GM21786 (cell line): Measurements from ENCODE around the gene TBXT.
A peak's percentile ranks its signal among the peaks of the same experiment; 100 is the strongest.
"Not testable (repeated sequence)": the region's sequence is repeated elsewhere in the genome, so short reads cannot be mapped to it uniquely, and the experiment has no call there.

Experiments used
- ATAC-seq: cut with Tn5 transposase; IDR thresholded peaks from one replicate; pipeline ENCODE4 v1.9.1; 2021; ENCODE audit not compliant: unreplicated experiment

The TBXT gene, protein sequence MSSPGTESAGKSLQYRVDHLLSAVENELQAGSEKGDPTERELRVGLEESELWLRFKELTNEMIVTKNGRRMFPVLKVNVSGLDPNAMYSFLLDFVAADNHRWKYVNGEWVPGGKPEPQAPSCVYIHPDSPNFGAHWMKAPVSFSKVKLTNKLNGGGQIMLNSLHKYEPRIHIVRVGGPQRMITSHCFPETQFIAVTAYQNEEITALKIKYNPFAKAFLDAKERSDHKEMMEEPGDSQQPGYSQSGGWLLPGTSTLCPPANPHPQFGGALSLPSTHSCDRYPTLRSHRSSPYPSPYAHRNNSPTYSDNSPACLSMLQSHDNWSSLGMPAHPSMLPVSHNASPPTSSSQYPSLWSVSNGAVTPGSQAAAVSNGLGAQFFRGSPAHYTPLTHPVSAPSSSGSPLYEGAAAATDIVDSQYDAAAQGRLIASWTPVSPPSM

DNA sequence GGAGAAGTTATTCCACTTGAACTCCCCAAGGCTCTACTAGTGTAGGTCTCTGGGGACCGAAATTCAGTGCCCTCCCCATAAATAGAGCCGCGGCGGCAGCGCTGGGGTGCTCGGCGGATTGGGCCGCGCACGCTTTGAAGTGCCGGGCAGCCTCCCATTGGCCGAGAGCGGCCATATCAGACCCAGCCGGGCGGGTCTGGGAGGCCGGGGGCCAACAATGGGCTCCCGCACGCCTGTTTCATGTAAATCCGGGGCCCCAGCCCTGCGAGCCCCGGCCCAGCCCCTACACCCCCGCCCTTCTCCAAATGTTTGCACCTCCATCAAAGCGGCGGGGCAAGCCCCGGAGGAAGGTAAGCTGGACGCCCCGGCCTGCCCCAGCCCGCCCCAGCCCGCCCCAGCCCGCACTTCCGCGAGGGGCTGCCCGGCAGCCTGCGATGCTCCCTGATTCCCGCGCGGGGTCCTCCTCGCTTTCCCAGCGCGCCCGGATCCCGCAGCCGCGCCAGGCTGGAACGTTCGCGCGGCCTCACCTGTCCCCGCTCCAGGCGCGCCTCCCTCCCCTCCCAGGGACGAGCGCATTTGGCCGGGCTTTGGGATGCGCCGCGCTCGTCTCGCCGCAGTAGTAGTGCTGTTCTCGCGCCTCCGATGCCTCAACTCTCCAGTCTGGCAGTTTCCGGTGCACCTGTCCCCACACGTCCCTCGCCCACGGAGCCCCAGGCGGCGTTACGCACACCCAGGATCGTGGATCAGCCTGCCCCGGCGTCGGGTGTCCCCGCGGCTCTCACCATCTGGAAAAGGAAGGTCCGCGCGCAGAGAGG lies at the start of gene TBXT:
TBXT (minus strand) TSS at position 51 of the 815 bp plus-strand sequence. CDS start 260 bp downstream, outside the sequence.
- ATAC-seq: peak; percentile 67

DNA sequence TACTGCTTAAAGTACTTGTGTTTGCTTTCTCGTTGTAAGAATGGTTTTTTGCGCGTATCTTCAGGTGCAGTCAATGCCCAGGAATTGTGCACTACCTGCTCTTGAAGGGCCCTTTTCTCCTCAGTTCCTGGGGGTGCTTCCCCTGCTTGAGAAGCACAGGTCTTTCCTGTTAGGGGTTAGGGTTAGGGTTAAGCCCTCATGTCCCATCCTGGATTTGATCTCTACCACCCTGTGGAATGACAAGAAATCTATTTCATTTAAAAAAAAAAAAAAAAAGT lies 39.6 kb upstream of the TBXT start:
- no peak for ATAC-seq

DNA sequence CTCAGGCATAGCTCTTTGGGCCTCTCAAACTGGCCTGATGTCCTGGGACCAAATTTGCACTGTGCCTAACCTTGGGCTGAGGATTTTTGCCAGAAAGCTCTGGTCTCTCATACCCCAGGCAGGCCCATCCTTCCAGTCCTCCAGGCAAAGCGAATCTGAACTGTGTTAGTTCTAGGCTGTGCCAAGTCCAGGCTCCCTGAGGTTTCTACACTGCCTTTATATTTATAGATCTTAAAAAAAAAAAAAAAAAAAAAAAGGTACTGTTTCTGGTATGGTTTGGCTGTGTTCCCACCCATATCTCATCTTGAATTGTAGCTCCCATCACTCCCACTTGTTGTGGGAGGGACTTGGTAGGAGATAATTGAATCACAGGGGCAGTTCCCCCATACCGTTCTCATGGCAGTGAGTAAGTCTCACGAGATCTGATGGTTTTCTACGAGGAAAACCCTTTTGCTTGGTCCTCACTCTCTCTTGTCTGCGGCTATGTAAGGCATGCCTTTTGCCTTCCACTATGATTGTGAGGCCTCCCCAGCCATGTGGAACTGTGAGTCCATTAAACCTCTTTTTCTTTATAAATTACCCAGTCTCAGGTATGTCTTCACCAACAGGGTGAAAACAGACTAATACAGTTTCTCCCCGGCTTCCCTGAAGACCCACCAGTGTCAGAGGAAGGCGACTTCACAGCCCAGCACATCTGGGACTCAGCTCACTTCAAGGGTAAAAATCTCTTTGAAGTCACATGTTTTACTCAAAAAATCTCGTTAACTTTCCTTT lies 39.0 kb upstream of the TBXT start:
- ATAC-seq: no peak

DNA sequence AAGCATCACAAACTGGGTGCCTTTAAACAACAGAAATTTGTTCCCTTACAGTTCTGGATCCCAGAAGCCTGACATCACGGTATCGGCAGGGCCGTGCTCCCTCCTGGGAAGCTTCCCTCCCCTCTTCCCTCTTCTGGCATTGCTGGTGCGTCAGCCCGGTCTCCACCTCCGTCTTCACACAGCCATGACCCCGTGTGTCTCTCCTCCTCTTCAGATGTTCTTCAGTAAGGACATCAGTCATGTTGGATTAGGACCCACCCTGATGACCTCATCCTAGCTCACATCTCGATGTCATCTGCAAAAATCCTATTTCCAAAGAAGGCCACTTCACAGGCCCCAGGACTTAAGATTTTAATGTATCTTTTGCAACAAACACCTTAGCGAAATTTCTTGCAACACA lies 38.4 kb upstream of the TBXT start:
- no peak for ATAC-seq

DNA sequence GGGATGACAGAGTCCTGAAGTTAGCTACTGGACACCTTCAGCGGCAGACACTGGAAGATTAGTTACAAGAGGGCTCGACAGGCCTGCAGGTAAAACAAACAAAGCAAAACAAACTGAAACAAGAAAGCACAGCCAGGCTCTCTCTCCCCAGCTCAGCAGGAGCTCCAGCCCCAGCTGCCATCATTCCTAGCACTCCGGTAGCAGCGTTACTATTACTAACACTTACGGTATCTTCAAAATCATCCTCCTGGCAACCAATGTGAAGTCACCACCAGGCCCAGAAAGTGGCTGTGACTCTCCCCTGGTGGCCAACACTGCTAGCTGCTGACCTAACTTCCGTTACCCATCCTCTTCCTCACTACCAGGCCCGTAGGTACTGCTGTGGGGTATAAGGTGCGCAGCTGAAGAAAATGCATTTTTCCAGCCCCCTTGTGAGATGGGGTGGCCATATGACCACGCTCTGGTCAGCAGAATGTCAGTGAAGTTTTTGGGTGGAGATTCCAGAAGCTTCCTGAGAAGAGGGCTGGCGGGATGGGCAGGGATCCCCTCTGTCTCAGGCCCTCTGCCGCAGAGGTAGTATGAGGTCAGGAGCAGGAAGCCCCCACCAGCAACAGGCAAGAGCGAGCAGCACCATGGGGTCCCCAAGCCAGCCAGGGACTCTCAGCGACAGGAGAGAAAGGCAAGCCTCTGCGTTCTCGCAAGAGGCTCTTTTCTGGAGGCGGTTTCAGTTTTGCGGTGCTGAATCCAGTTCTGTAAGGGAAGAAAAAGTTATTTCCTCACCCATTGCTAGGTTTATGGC lies 37.4 kb upstream of the TBXT start:
- ATAC-seq: no peak

DNA sequence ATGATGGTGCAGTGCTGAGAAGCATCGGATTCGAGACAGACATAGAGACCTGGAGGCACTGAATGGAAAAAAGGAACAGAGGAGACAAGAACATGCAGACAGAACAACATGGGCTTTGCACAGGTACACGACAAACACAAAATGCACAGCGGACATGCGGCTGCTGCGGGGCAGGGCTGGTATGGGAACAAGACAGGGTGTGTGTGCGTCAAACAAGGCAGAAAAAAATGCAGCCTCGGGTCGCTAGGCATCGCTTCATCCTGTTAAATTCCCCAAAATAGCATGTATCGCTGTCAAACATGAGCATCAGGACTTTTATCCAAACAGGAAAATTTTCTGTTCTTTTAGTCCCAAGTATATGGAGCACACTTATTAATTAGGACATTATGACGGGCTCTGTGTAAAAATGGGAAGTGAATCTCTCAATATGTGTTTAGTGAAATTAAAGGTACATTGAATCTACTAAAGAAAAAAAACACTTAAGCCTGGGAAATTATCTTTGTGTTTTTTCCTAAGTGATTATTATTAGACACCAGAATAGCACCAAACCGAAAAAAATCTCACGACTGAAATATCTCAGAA lies 36.1 kb upstream of the TBXT start:
- no peak for ATAC-seq

DNA sequence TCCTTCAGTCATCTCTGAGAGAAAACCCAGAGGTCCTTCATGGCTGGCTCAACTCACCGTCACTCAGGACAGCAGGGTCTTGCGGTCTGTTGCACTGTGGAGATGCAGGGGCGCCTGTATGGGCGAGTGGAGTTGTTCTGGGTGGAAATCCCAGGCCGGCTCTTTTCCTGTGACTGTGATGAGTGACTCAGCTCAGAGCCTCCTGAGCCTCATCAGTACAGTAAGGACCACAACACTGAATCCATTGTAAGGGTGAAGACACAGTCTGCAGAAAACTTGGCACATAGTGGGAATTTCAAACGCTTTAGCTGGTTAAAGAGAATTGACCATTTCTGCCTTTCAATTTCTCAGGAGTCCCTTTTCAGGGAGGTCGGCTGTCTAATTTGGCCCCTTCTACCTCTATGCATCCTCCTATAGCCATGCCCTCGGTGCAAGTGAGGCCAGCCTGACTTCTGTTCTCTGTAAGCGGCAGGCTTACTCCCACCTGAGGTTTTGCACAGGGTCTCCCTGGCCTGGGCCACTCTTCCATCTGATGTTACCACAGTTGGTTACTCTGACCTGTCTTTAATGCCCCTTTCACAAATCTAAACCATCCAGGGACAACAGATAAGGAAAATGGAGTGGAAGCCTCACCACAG lies 35.5 kb upstream of the TBXT start:
- ATAC-seq: no peak

DNA sequence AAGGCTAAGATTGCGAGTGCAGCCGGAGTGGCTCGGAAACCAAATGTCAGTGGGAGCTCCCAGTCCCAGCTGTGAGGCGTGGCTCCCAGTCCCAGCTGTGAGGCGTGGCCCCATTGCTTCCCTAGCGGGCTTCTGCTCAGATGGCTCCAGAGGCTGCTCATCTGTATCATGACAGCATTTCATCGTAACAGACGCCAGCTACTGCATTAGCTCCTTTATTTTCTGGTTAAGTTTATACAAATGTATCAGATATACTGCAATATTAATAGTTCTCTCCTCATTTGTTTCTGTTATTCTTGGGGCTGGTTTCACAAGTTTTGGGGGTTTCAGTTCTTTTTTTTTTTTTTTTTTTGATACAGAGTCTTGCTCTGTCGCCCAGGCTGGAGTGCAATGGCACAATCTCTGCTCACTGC lies 34.7 kb upstream of the TBXT start:
- peak; percentile 64 for ATAC-seq

DNA sequence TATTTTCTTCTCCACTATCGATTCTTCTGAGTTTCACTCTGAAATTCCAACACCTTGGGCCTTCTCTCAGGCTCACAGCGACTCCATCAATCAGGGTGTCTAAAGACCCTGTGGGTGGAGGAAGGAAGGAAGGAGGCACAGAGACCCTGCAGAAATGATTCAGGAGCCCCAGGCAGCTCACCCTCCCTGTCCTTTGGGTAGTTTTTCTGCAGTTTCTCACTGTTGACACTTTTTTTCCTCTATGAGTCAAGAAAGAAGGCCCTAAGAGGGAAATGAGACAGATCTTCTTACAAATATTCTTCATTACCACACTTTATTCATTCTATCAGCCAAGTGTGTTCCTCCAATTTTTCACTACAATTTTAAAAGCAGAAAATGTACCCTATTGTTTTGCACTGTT lies 34.2 kb upstream of the TBXT start:
- peak; percentile 14 for ATAC-seq

DNA sequence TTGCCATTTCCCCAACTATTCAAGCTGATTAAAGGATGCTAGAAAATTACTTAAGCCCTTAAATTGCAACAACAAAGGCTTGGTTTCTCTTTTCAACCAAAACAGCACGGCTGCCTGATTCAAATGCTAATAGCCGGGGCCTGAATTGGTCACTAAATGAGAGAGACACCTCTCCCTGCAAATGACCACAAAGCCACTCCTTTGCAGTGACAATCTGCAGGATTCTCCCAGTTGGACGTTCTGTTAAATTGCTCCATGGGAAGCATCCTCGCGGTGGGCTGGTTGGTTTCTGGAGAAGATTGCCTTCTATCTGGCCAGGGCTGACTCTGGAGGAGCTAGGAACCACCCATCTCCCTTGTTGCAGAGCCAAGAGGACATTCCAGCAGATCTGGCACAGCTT lies 29.7 kb upstream of the TBXT start:
- no peak for ATAC-seq

DNA sequence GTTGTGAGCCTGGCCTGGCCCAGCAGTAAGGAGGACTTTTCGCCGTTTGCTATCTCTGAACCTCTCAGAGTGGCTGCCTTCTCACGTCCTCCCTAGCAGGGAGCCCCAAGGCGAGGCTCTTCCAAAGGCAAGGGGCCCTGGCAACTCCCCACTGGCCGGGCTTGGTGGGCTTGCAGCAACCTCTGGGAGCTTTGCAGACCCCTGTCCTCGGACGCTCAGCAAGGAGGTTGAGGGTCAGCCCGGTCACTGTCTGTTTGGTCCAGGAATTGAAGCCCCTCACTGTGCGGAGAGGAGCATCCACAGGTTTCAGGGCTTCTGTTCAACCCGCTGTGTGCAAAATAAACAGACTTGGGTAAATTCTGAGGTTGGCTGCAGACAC lies 28.2 kb upstream of the TBXT start:
- no peak for ATAC-seq

DNA sequence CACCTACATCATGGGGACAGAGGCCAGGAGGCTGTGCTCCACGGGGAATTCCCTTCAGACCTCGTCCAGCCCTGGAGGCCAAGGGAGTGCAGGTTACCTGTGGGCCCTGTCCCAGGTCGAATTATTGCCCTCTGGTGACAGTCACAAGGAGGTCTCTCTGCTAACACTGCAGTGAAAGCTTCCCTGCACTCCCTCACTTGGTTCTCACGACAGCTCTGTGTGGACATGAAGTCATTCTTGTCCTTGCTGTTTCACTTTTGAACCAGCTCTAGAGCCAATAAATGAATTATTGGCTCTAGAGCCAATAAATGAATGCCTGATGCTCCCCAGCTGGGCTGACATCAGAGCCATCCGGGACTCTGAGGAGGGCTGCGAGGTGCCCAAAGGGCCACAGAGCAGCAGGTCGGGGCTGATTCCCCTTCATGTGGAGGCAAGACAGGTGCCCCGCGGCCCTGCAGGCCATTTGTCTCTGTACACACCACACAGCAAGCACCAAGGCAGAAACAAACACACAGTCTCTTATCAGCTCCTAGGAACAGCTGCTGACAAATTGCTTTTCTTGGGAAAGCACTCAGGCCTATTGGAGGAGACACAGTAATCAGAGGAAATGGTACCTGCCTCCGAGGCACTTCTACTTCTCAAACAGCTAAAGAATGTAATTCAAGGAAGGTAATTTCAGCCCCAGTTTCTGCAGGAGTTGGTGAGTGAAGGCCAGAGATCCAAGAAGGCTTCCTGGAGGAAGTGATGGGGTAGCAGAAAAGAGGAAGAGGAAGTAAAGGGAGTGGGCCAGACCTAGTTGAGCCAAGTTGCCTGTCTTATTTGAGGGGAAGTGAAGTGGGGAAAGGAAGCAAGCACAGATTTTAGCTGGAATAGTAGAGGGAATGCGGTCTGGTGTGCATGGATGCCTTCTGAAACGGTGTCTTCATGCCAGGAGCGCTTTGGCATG lies 27.5 kb upstream of the TBXT start:
- no peak for ATAC-seq

DNA sequence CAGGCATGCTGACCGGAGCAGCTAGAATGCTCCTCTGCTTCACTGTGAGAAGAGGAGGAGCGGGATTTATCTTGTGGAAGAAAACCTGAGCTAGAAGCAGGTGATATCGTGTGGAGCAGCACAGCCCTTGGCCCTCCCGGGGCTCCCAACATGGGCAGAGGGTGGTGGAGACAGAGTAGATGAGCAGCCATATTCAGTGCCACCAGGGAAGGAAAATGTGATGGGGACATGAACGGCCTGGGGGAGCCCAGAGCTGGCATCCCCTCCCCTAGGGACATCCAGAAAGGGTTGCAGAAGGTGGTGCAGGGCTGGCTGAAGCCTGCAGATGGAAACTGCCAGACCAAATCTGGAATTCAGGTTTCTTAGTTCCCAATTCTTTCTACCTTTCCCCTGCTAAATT lies 24.9 kb upstream of the TBXT start:
- ATAC-seq: no peak

DNA sequence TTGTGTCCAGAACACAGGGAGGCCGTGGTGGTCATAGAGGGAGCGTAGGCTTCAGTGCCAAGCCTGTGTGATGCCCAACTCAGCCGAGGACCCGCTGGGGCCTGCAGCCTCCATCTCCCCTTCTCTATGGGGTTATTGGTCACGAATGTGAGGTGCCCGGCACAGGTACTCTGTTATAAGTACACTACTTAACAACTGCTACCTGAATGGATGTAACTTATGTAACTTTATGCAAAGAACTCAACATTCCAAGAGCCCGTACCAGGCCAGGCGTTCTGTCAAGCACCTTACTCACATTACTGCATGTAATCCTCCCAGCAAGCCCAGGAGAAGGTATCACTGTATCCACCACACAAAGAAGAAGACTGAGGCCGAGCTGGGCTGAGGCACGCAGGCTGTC lies 24.5 kb upstream of the TBXT start:
- ATAC-seq: no peak

DNA sequence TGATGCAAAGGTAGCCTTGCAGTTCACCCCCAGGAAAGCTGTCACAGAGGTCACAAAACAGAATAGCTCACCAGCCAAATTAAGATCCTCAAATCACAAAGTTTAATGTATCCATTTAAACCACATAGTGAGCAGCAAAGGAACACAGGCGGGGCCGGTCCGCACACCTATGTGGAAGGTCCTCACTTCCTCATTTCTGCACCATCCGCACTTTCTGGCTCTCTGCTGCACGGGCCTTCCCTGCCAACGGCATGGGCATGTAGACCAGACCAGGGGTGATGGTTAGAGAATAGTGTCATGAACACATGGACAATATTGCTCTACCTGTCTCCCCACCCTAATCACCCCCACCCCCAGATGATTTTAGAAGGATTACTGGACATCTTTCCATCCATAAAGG lies 12.1 kb upstream of the TBXT start:
- no peak for ATAC-seq

DNA sequence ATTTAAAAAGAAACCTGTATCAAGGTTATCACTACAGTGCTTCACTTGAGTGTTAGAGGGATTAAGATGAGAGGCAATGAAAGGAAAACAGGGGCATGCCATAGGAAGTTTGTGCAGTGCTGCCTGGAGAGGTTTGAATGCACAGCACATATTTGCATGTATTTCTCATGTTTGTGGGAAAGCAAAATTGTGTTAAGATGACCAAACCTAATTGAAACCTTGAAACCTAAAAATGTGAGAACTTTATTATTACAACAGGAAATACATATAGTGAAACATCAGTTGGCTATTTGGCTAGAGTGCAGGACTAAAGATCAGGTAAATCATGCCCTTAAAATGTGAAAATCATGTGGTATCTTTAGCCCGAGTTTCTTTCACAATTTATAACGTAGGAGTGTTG lies 8.5 kb upstream of the TBXT start:
- ATAC-seq: no peak

DNA sequence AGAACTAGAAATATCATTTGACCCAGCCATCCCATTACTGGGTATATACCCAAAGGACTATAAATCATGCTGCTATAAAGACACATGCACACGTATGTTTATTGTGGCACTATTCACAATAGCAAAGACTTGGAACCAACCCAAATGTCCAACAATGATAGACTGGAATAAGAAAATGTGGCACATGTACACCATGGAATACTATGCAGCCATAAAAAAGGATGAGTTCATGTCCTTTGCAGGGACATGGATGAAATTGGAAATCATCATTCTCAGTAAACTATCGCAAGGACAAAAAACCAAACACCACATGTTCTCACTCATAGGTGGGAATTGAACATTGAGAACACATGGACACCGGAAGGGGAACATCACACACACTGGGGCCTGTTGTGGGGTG lies 7.4 kb upstream of the TBXT start:
- ATAC-seq: not testable (repeated sequence)

DNA sequence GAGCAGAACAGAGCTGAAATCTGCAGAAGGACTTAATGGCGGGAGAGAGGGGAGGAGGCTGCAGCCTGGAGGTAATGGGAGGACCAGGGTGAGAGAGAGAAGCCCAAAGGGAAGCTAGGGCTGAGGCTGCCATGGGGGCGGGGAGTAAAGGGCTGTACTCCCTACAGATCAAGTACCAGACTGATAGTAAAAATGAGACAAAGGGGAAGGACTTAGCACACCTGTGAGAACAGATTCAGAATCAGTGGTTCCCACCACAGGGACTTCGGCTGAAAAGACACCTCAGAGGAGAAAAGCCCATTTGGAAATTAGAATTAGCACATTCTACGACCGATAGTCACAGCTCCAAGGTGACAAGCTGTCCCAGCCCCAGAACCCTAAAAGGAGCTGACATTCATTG lies 6.4 kb upstream of the TBXT start:
- peak; percentile 53 for ATAC-seq
